ENCODE data around the gene RTTN.

DNA sequence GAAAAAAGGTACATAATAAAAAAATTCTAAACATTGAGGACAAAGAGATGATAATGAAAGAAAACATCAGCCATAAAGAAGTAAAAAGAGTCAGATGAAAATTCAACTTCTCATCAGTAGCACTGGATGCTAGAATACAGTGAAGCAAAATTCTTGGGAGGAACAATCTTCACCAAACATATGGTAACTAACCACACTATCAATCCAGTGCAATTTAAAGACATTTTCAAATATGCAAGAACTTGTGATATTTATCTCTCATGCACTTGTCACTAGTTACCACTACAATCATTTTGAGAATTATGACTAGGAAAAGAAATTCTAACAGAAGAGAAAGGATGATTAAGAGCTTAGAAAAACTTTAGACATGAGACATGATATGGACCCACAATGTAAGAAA is 127.4 kb downstream of the RTTN start:
- TF ChIP-seq, protein P1, sequence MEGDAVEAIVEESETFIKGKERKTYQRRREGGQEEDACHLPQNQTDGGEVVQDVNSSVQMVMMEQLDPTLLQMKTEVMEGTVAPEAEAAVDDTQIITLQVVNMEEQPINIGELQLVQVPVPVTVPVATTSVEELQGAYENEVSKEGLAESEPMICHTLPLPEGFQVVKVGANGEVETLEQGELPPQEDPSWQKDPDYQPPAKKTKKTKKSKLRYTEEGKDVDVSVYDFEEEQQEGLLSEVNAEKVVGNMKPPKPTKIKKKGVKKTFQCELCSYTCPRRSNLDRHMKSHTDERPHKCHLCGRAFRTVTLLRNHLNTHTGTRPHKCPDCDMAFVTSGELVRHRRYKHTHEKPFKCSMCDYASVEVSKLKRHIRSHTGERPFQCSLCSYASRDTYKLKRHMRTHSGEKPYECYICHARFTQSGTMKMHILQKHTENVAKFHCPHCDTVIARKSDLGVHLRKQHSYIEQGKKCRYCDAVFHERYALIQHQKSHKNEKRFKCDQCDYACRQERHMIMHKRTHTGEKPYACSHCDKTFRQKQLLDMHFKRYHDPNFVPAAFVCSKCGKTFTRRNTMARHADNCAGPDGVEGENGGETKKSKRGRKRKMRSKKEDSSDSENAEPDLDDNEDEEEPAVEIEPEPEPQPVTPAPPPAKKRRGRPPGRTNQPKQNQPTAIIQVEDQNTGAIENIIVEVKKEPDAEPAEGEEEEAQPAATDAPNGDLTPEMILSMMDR (IDR thresholded peaks at IDR 0.05): no peak
- no peak for TF ChIP-seq EZH2 (IDR thresholded peaks at IDR 0.05)

Measured in neural progenitor cell (in vitro differentiated cells).